Upper lobe of right lung (tissue), 1 donor: ENCODE results near the gene DLEC1. TPM values are rescaled to one million over a fixed set of nuclear protein-coding genes. Genes with fewer than 3 reads are reported as not detected.

Experiments
- ATAC-seq: fragments of 200-7000 bp; cut with Tn5 transposase; one replicate; pipeline ENCODE4 v1.9.1; 2020; ENCODE audit warnings: mild to moderate bottlenecking, moderate library complexity
- DNase-seq: peaks from one replicate; pipeline ENCODE4 v3.0.0-alpha.2; 2020
- H3K27ac ChIP-seq: fragments of 200-600 bp; one replicate; pipeline ENCODE4 v1.8.0; 2022
- H3K27me3 ChIP-seq: fragments of 200-600 bp; one replicate; pipeline ENCODE4 v1.8.0; 2022; ENCODE audit warnings: mild to moderate bottlenecking
- H3K36me3 ChIP-seq: fragments of 200-600 bp; one replicate; pipeline ENCODE4 v1.8.0; 2022
- H3K4me1 ChIP-seq: fragments of 200-600 bp; one replicate; pipeline ENCODE4 v1.8.0; 2022
- H3K4me3 ChIP-seq: fragments of 200-600 bp; one replicate; pipeline ENCODE4 v1.8.0; 2022; ENCODE audit warnings: mild to moderate bottlenecking
- H3K9me3 ChIP-seq: fragments of 200-600 bp; one replicate; pipeline ENCODE4 v1.8.0; 2022
- intact Hi-C: fragments of 100-400 bp; cut with DNase I; formaldehyde crosslinking; loops from one replicate; pipeline ENCODE4 v1.11.0; 2022
- total RNA-seq: library from RNA; stranded (reverse); fragmentation: NEBNext Ultra II Directional; extraction: Animal tissue kit (Norgen Biotek cat#: 25700); gene quantifications from one replicate; pipeline ENCODE4 v1.2.1, GENCODE V29; 2021
- TF ChIP-seq, protein P1 (sequence below): fragments of 200-600 bp; IDR thresholded peaks from one replicate; pipeline ENCODE4 v1.8.0; 2022; ENCODE audit warnings: antibody characterized with exemption
- donor health status: DM: no; HTN: yes; CAD: no; lungs with severe emphysema.

The DLEC1 gene
- total RNA-seq, 1 donor from 2014 or later: 2.7 TPM

GRCh38 chr3:38021196-38021595 lies 17.8 kb upstream of the DLEC1 start:
- H3K27ac ChIP-seq: no peak overlapping the region
- no peak overlapping the region for H3K4me3 ChIP-seq
- TF ChIP-seq, protein P1, sequence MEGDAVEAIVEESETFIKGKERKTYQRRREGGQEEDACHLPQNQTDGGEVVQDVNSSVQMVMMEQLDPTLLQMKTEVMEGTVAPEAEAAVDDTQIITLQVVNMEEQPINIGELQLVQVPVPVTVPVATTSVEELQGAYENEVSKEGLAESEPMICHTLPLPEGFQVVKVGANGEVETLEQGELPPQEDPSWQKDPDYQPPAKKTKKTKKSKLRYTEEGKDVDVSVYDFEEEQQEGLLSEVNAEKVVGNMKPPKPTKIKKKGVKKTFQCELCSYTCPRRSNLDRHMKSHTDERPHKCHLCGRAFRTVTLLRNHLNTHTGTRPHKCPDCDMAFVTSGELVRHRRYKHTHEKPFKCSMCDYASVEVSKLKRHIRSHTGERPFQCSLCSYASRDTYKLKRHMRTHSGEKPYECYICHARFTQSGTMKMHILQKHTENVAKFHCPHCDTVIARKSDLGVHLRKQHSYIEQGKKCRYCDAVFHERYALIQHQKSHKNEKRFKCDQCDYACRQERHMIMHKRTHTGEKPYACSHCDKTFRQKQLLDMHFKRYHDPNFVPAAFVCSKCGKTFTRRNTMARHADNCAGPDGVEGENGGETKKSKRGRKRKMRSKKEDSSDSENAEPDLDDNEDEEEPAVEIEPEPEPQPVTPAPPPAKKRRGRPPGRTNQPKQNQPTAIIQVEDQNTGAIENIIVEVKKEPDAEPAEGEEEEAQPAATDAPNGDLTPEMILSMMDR: no peak
- no peaks in the 10 kb centered on the region for H3K9me3 ChIP-seq
- DNase-seq (no peak), ATAC-seq (no peak)
- peaks cover 28% of the 10 kb centered on the region for H3K36me3 ChIP-seq
- no peaks in the 10 kb centered on the region for H3K27me3 ChIP-seq
- H3K4me1 ChIP-seq: peaks cover 10% of the 10 kb centered on the region
- intact Hi-C loops: no loop called here

GRCh38 chr3:38022301-38022700 lies 16.7 kb upstream of the DLEC1 start:
- ATAC-seq: no peak
- peaks cover 19% of the 10 kb centered on the region for H3K36me3 ChIP-seq
- peak; percentile 56 for DNase-seq
- no peaks in the 10 kb centered on the region for H3K9me3 ChIP-seq
- H3K4me1 ChIP-seq: peaks cover 12% of the 10 kb centered on the region
- TF ChIP-seq, protein P1: no peak
- H3K27ac ChIP-seq: peak overlapping the region; percentile 17
- H3K4me3 ChIP-seq: no peak overlapping the region
- no peaks in the 10 kb centered on the region for H3K27me3 ChIP-seq
- intact Hi-C loops: no loop called here

GRCh38 chr3:38022896-38023709 lies 15.9 kb upstream of the DLEC1 start:
- Histone ChIP-seq H3K27me3 (no peaks in the 10 kb centered on the region), H3K27ac (peak overlapping the region; percentile 17), H3K4me1 (peaks cover 12% of the 10 kb centered on the region), H3K4me3 (peak overlapping the region; percentile 71), H3K36me3 (peaks cover 11% of the 10 kb centered on the region), H3K9me3 (no peaks in the 10 kb centered on the region)
- intact Hi-C loops: no loop called here
- ATAC-seq (no peak), DNase-seq (peak; percentile 52)
- TF ChIP-seq, protein P1: no peak

GRCh38 chr3:38026856-38027255 lies 12.2 kb upstream of the DLEC1 start:
- TF ChIP-seq, protein P1: no peak
- ATAC-seq (no peak), DNase-seq (no peak)
- H3K4me1 ChIP-seq: peaks cover 31% of the 10 kb centered on the region
- intact Hi-C loops: no loop called here
- no peaks in the 10 kb centered on the region for H3K9me3 ChIP-seq
- H3K27me3 ChIP-seq: no peaks in the 10 kb centered on the region
- no peaks in the 10 kb centered on the region for H3K36me3 ChIP-seq
- H3K4me3 ChIP-seq: no peak overlapping the region
- no peak overlapping the region for H3K27ac ChIP-seq

DNA sequence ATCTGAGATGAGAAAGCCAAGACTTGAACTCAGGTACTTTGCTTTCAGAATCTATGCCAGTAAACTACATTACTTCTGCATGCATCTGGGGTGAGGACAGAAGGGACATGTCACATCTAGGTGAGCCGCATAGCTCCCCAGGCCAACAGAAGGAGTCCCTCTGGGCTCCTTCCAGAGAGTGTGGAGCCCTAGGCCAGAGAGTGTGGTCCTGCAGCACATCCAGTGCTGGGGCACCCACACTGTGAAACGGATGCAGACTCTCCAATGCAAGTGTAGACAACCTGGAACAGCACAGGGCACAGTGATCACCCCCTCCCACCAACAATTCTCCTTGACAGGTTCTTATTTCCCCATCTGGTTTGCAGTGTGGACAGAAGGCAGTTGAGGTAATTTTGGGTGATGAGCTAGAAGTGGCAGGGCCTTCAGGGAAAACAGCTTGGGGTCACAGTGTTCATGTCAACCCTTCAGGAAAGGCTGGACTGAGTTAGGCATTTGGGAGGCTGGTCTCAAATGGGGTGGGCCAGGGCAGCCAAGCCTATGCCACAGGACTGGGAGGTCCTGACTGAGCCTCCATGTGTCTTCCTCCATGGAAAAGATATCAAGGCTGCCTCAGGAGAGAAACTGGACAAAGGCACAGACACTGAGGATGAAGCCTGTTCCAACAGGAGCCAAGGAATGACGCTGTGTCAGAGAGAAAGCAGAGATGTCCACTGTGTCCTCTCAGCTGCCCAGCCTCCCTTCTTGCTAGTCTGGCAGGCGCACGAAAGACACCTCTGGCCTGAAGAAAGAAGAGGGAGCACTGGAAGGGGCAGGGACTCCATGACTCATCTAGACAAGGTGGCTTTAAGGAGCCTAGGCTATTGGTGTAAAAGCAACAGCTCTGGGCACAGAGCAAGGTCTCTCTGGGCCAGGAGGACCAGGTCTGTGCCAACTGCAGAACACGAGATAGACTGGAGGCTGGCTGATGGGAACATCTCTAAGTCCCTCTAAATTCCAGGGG lies 11.2 kb upstream of the DLEC1 start:
- H3K4me3 ChIP-seq: peak overlapping the region; percentile 83

More for the DNA sequence above, 11.2 kb upstream of the DLEC1 start:
- no peaks in the 10 kb centered on the region for H3K9me3 ChIP-seq
- no peak overlapping the region for H3K27ac ChIP-seq
- H3K36me3 ChIP-seq: no peaks in the 10 kb centered on the region
- intact Hi-C loops: no loop called here
- peaks cover 31% of the 10 kb centered on the region for H3K4me1 ChIP-seq
- peak; percentile 37 for DNase-seq
- H3K27me3 ChIP-seq: no peaks in the 10 kb centered on the region
- TF ChIP-seq, protein P1: no peak
- ATAC-seq: no peak
